ENCODE results near the gene GHRH. TPM values are rescaled to one million over a fixed set of nuclear protein-coding genes. Genes with fewer than 3 reads are reported as not detected.

Gene GHRH
- total RNA-seq, 1 experiment from 2014 or later = 0.74 TPM

- TF ChIP-seq, protein P1, sequence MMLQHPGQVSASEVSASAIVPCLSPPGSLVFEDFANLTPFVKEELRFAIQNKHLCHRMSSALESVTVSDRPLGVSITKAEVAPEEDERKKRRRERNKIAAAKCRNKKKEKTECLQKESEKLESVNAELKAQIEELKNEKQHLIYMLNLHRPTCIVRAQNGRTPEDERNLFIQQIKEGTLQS (CRISPR knock-in tag; conservative IDR thresholded peaks at IDR 0.05) = no peak
- TF ChIP-seq TEAD4 (CRISPR knock-in tag; IDR thresholded peaks at IDR 0.05) = no peak
- TF ChIP-seq ZNF219 (CRISPR knock-in tag; IDR thresholded peaks at IDR 0.05; ENCODE audit: borderline replicate concordance) = no peak
- no peak for TF ChIP-seq JUN (CRISPR knock-in tag; IDR thresholded peaks at IDR 0.05)
- no peak for TF ChIP-seq ZNF263 (CRISPR knock-in tag; IDR thresholded peaks at IDR 0.05; ENCODE audit: low read depth)
- TF ChIP-seq ZNF396 (CRISPR knock-in tag; IDR thresholded peaks at IDR 0.05; ENCODE audit: borderline replicate concordance) = no peak
- TF ChIP-seq ZNF232 (CRISPR knock-in tag; IDR thresholded peaks at IDR 0.05) = no peak
- TF ChIP-seq IRF2 (CRISPR knock-in tag; IDR thresholded peaks at IDR 0.05; ENCODE audit: borderline replicate concordance, low read depth) = no peak
- no peak for TF ChIP-seq NR1H2 (CRISPR knock-in tag; IDR thresholded peaks at IDR 0.05)
- TF ChIP-seq KAT7 (CRISPR knock-in tag; IDR thresholded peaks at IDR 0.05; ENCODE audit: borderline replicate concordance) = no peak
- no peak for TF ChIP-seq CREM (CRISPR knock-in tag; IDR thresholded peaks at IDR 0.05)
Measured at GRCh38 chr20:37301558-37301957, 39.9 kb upstream of the GHRH start (continued).

GRCh38 chr20:37301120-37301519, 39.5 kb upstream of the GHRH start:
- Mint-ChIP-seq H3K27ac (no peak overlapping the region), H3K9me3 (no peaks in the 10 kb centered on the region), H3K4me3 (no peak overlapping the region), H3K4me1 (peaks cover 7% of the 10 kb centered on the region; the same call in 1 of the 2 replicates), H3K27me3 (ENCODE audit: low read depth) (no peaks in the 10 kb centered on the region), H3K36me3 (peaks cover 27% of the 10 kb centered on the region)
- ATAC-seq (no peak), DNase-seq (ENCODE audit: low spot score) (no peak)
- ChIA-PET POLR2A (no interaction called here), CTCF (no interaction called here)
- TF ChIP-seq ZNF671 (CRISPR knock-in tag; IDR thresholded peaks at IDR 0.05) (no peak), ZNF138 (CRISPR knock-in tag; conservative IDR thresholded peaks at IDR 0.05) (no peak)

- TF ChIP-seq NFATC4 (CRISPR knock-in tag; IDR thresholded peaks at IDR 0.05) = no peak
- TF ChIP-seq, protein P2, sequence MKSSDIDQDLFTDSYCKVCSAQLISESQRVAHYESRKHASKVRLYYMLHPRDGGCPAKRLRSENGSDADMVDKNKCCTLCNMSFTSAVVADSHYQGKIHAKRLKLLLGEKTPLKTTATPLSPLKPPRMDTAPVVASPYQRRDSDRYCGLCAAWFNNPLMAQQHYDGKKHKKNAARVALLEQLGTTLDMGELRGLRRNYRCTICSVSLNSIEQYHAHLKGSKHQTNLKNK (CRISPR knock-in tag; IDR thresholded peaks at IDR 0.05) = no peak
- no peak for TF ChIP-seq FOXK1 (CRISPR knock-in tag; IDR thresholded peaks at IDR 0.05)
- no peak for TF ChIP-seq ZNF425 (CRISPR knock-in tag; conservative IDR thresholded peaks at IDR 0.05)
- TF ChIP-seq, protein P3, sequence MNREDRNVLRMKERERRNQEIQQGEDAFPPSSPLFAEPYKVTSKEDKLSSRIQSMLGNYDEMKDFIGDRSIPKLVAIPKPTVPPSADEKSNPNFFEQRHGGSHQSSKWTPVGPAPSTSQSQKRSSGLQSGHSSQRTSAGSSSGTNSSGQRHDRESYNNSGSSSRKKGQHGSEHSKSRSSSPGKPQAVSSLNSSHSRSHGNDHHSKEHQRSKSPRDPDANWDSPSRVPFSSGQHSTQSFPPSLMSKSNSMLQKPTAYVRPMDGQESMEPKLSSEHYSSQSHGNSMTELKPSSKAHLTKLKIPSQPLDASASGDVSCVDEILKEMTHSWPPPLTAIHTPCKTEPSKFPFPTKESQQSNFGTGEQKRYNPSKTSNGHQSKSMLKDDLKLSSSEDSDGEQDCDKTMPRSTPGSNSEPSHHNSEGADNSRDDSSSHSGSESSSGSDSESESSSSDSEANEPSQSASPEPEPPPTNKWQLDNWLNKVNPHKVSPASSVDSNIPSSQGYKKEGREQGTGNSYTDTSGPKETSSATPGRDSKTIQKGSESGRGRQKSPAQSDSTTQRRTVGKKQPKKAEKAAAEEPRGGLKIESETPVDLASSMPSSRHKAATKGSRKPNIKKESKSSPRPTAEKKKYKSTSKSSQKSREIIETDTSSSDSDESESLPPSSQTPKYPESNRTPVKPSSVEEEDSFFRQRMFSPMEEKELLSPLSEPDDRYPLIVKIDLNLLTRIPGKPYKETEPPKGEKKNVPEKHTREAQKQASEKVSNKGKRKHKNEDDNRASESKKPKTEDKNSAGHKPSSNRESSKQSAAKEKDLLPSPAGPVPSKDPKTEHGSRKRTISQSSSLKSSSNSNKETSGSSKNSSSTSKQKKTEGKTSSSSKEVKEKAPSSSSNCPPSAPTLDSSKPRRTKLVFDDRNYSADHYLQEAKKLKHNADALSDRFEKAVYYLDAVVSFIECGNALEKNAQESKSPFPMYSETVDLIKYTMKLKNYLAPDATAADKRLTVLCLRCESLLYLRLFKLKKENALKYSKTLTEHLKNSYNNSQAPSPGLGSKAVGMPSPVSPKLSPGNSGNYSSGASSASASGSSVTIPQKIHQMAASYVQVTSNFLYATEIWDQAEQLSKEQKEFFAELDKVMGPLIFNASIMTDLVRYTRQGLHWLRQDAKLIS (CRISPR knock-in tag; IDR thresholded peaks at IDR 0.05; ENCODE audit: borderline replicate concordance) = no peak
- no peak for TF ChIP-seq ZNF232 (CRISPR knock-in tag; IDR thresholded peaks at IDR 0.05)
- no peak for TF ChIP-seq AR (CRISPR knock-in tag; IDR thresholded peaks at IDR 0.05)
- TF ChIP-seq ZNF121 (CRISPR knock-in tag; IDR thresholded peaks at IDR 0.05) = no peak
- TF ChIP-seq ATF1 (CRISPR knock-in tag; IDR thresholded peaks at IDR 0.05) = no peak
- no peak for TF ChIP-seq ELF4 (CRISPR knock-in tag; IDR thresholded peaks at IDR 0.05; ENCODE audit: low read depth)
- TF ChIP-seq CDX4 (CRISPR knock-in tag; IDR thresholded peaks at IDR 0.05; ENCODE audit: borderline replicate concordance) = no peak
- no peak for TF ChIP-seq KAT7 (CRISPR knock-in tag; IDR thresholded peaks at IDR 0.05; ENCODE audit: borderline replicate concordance)
- DNase-seq (ENCODE audit: low spot score) (no peak), ATAC-seq (no peak)
- H3K36me3 Mint-ChIP-seq = peaks cover 27% of the 10 kb centered on the region
- H3K27me3 Mint-ChIP-seq (ENCODE audit: low read depth) = no peaks in the 10 kb centered on the region
- no peaks in the 10 kb centered on the region for H3K9me3 Mint-ChIP-seq
- no peak overlapping the region for H3K27ac Mint-ChIP-seq
- CTCF ChIA-PET = no interaction called here
- peaks cover 12% of the 10 kb centered on the region for H3K4me1 Mint-ChIP-seq
- POLR2A ChIA-PET = no interaction called here
- no peak overlapping the region for H3K4me3 Mint-ChIP-seq
Measured at GRCh38 chr20:37299718-37300528, 38.3 kb upstream of the GHRH start.
